Measurements from ENCODE around the gene EIF3M.
"Not testable (repeated sequence)": the region's sequence is repeated elsewhere in the genome, so short reads cannot be mapped to it uniquely, and the experiment has no call there.

EIF3M gene

GRCh38 chr11:32583459-32584271 lies at the start of gene EIF3M:
EIF3M (plus strand) TSS chr11:32583831; CDS start chr11:32583888, 57 bp downstream.
- DNase-seq = peak; percentile 95

- DNase-seq = no peak
Observed at GRCh38 chr11:32538804-32539203, 44.8 kb upstream of the EIF3M start.

GRCh38 chr11:32549611-32550187 lies 33.9 kb upstream of the EIF3M start:
- DNase-seq = no peak

- no peak for DNase-seq
Observed at GRCh38 chr11:32550207-32550606, 33.4 kb upstream of the EIF3M start.

GRCh38 chr11:32555091-32555490 lies 28.5 kb upstream of the EIF3M start:
- DNase-seq = no peak

- DNase-seq = no peak
Observed at GRCh38 chr11:32555895-32556294, 27.7 kb upstream of the EIF3M start.

- no peak for DNase-seq
Observed at GRCh38 chr11:32561835-32562234, 21.8 kb upstream of the EIF3M start.

GRCh38 chr11:32562839-32563599 lies 20.6 kb upstream of the EIF3M start:
- no peak for DNase-seq

- no peak for DNase-seq
Observed at GRCh38 chr11:32563600-32563959, 20.1 kb upstream of the EIF3M start.

GRCh38 chr11:32566517-32566916 lies 17.1 kb upstream of the EIF3M start:
- DNase-seq = no peak

GRCh38 chr11:32567154-32567553 lies 16.5 kb upstream of the EIF3M start:
- no peak for DNase-seq

- no peak for DNase-seq
Observed at GRCh38 chr11:32569313-32569881, 14.2 kb upstream of the EIF3M start.

GRCh38 chr11:32571039-32571438 lies 12.6 kb upstream of the EIF3M start:
- DNase-seq = no peak

- no peak for DNase-seq
Observed at GRCh38 chr11:32573228-32573627, 10.4 kb upstream of the EIF3M start.

- no peak for DNase-seq
Observed at GRCh38 chr11:32574421-32574820, 9.2 kb upstream of the EIF3M start.

- DNase-seq = no peak
Observed at GRCh38 chr11:32575070-32575469, 8.6 kb upstream of the EIF3M start.

GRCh38 chr11:32576456-32576855 lies 7.2 kb upstream of the EIF3M start:
- DNase-seq = no peak

GRCh38 chr11:32580967-32581366 lies 2.7 kb upstream of the EIF3M start:
- DNase-seq = no peak

GRCh38 chr11:32581556-32581955 lies 2.1 kb upstream of the EIF3M start:
- DNase-seq = no peak

GRCh38 chr11:32584921-32585320 lies 1.3 kb downstream of the EIF3M start:
- DNase-seq = no peak

- no peak for DNase-seq
Observed at GRCh38 chr11:32586576-32587190, 3.1 kb downstream of the EIF3M start.

- no peak for DNase-seq
Observed at GRCh38 chr11:32594272-32594671, 10.6 kb downstream of the EIF3M start.

- not testable (repeated sequence) for DNase-seq
Observed at GRCh38 chr11:32596114-32596513, 12.5 kb downstream of the EIF3M start.

Data from NCI-H345 (cell line).